HEK293T (cell line): ENCODE measurements around the gene STX16.
"Not testable (repeated sequence)": the region's sequence is repeated elsewhere in the genome, so short reads cannot be mapped to it uniquely, and the experiment has no call there.

Experiments
- CTCF ChIA-PET: fragments of 350-600 bp; formaldehyde crosslinking; extraction: SDS; loops from one replicate; lab custom pipeline; 2021; ENCODE audit warnings: antibody characterized with exemption, inconsistent platforms; lab: Yijun Ruan, JAX
- POLR2A ChIA-PET: fragments of 350-600 bp; formaldehyde crosslinking; extraction: SDS; loops from one replicate; lab custom pipeline; 2020; ENCODE audit warnings: antibody characterized with exemption, inconsistent platforms; lab: Yijun Ruan, JAX
- DNase-seq: peaks from one replicate; pipeline ENCODE4 v3.0.0; 2012; ENCODE audit warnings: mixed read lengths; ENCODE audit errors: extremely low spot score
- ARNT ChIP-seq: fragments of 450-650 bp; IDR thresholded peaks from 2 replicates; pipeline ENCODE4 v1.6.1; 2017; ENCODE audit warnings: mild to moderate bottlenecking
- BHLHE40 ChIP-seq: fragments of 450-650 bp; IDR thresholded peaks from 2 replicates; pipeline ENCODE4 v1.6.1; 2016; ENCODE audit warnings: mild to moderate bottlenecking, moderate library complexity, borderline replicate concordance
- CTBP1 ChIP-seq: fragments of 450-650 bp; IDR thresholded peaks from 2 replicates; pipeline ENCODE4 v1.6.1; 2016; ENCODE audit warnings: borderline replicate concordance
- ELF4 ChIP-seq: fragments of 450-650 bp; IDR thresholded peaks from 2 replicates; pipeline ENCODE4 v1.6.1; 2017; ENCODE audit warnings: antibody characterized with exemption
- FOXA1 ChIP-seq: fragments of 450-650 bp; IDR thresholded peaks from 2 replicates; pipeline ENCODE4 v1.6.1; 2016; ENCODE audit warnings: mild to moderate bottlenecking
- FOXK2 ChIP-seq: fragments of 450-650 bp; IDR thresholded peaks from 2 replicates; pipeline ENCODE4 v1.6.1; 2016; ENCODE audit warnings: mild to moderate bottlenecking
- FOXM1 ChIP-seq: fragments of 450-650 bp; IDR thresholded peaks from 2 replicates; pipeline ENCODE4 v1.6.1; 2017; ENCODE audit warnings: mild to moderate bottlenecking, borderline replicate concordance
- HDGF ChIP-seq: fragments of 450-650 bp; IDR thresholded peaks from 2 replicates; pipeline ENCODE4 v1.6.1; 2017; ENCODE audit warnings: antibody characterized with exemption, borderline replicate concordance
- L3MBTL2 ChIP-seq: fragments of 450-650 bp; conservative IDR thresholded peaks from 2 replicates; pipeline ENCODE4 v1.6.1; 2016; ENCODE audit warnings: mild to moderate bottlenecking
- LEF1 ChIP-seq: fragments of 450-650 bp; IDR thresholded peaks from 2 replicates; pipeline ENCODE4 v1.6.1; 2017; ENCODE audit warnings: mild to moderate bottlenecking, borderline replicate concordance
- NFRKB ChIP-seq: fragments of 450-650 bp; IDR thresholded peaks from 2 replicates; pipeline ENCODE4 v1.6.1; 2016; ENCODE audit warnings: mild to moderate bottlenecking, moderate library complexity
- SP1 ChIP-seq: fragments of 450-650 bp; IDR thresholded peaks from 2 replicates; pipeline ENCODE4 v1.6.1; 2017
- SUZ12 ChIP-seq: fragments of 450-650 bp; IDR thresholded peaks from 2 replicates; pipeline ENCODE4 v1.6.1; 2016; ENCODE audit warnings: mild to moderate bottlenecking
- TARDBP ChIP-seq: fragments of 450-650 bp; IDR thresholded peaks from 2 replicates; pipeline ENCODE4 v1.6.1; 2016
- ZNF384 ChIP-seq: fragments of 450-650 bp; IDR thresholded peaks from 2 replicates; pipeline ENCODE4 v1.6.1; 2016
- TF ChIP-seq, protein P1 (sequence below): fragments of 450-650 bp; IDR thresholded peaks from 2 replicates; pipeline ENCODE4 v1.6.1; 2016

The STX16 gene

DNA sequence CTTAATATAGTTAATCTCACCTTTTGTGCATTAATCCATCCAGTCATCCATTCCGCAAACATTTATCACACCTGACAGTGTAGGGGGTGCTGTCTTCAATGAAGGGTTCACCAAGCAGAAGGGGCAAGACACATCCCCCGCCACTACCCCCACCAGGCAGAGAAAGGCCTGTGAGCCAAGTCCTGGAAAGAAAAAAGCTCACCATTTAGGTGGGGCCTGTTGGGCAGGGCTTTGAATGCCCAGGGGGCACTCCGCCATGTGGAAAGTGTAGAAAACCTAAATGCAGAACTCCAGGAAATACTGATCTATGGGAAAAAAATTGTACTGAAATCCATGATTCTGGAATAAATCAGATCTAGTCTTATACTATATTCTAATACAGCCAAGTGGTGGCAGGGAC, 4.8 kb upstream of the STX16 start:
- no peak for TF ChIP-seq NFRKB
- TF ChIP-seq FOXA1: no peak
- TF ChIP-seq HDGF: no peak
- TF ChIP-seq TARDBP: no peak
- no peak for TF ChIP-seq FOXM1
- TF ChIP-seq ZNF384: no peak
- no peak for TF ChIP-seq L3MBTL2
- no peak for TF ChIP-seq SP1
- no peak for TF ChIP-seq LEF1
- TF ChIP-seq SUZ12: no peak
- no peak for TF ChIP-seq ARNT
- TF ChIP-seq, protein P1, sequence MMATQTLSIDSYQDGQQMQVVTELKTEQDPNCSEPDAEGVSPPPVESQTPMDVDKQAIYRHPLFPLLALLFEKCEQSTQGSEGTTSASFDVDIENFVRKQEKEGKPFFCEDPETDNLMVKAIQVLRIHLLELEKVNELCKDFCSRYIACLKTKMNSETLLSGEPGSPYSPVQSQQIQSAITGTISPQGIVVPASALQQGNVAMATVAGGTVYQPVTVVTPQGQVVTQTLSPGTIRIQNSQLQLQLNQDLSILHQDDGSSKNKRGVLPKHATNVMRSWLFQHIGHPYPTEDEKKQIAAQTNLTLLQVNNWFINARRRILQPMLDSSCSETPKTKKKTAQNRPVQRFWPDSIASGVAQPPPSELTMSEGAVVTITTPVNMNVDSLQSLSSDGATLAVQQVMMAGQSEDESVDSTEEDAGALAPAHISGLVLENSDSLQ: no peak
- ChIA-PET CTCF (interaction anchor here (1.0 kb wide), 1 partner anchor 164 kb away, joined by 4 read pairs; no protein-coding TSS in a partner anchor), POLR2A (no interaction called here)
- DNase-seq: no peak

DNA sequence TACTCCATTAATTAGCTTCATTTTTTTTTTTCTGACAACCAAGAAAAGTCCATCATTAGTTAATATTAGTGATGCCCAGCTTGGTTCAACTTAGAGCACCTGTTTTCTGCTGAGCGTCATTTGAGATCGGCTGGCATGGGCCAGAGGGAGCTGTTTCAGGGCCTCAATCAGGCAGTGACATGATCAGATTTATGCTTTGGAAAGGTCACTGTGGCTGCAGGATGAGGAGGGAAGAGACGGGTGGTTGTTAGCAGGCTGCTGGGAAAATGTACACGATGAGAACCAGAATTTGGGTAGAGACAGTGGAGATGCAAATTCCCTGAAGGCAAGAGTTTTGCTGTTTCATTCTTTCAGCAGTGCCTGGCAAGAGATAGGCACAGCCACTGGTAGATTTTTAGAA, 4.4 kb upstream of the STX16 start:
- no peak for DNase-seq
- no peak for TF ChIP-seq FOXK2
- no peak for TF ChIP-seq ELF4
- TF ChIP-seq BHLHE40: no peak
- TF ChIP-seq NFRKB: no peak
- no peak for TF ChIP-seq L3MBTL2
- TF ChIP-seq ARNT: no peak
- no peak for TF ChIP-seq LEF1
- TF ChIP-seq CTBP1: no peak
- no peak for TF ChIP-seq HDGF
- no peak for TF ChIP-seq SP1
- ChIA-PET POLR2A (no interaction called here), CTCF (interaction anchor here (1.0 kb wide), 1 partner anchor 165 kb away, joined by 4 read pairs; no protein-coding TSS in a partner anchor)

DNA sequence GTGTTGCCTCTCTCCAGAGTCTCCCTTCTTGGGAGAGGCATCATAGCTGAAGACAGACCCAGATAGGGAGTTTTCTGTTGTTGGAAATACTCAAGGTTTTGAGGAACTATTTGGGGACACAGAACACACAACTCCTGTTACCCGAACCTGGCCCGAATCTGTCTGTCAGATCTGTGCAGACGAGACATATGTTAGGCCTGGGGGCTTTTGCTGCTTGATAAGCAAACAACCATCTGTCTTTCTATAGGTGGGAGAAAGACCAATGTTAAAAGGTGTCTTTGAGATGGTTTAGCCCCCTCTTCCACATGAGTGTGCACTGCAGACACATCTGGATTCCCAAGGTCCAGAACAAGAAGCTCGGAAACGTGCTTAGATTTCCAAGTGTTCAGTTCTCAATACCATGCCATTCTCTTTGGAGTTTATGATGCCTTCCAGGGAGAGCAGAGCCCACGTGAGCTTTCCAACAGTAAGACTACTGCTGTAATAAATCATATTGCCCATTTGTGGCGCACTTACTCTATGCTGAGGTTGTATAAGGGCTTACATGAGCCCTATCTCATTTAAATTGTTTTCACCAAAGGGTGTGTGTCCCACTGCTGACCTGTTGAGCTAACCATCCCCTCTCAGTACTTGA, 3.8 kb upstream of the STX16 start:
- ChIA-PET POLR2A (no interaction called here), CTCF (interaction anchor here (1.0 to 1.7 kb wide), 2 partner anchors 165 to 166 kb away, joined by 4 read pairs; no protein-coding TSS in a partner anchor)
- no peak for DNase-seq
- TF ChIP-seq LEF1: no peak
- no peak for TF ChIP-seq ZNF384
- TF ChIP-seq, protein P1: no peak
- no peak for TF ChIP-seq ELF4
- TF ChIP-seq TARDBP: no peak
- TF ChIP-seq CTBP1: no peak
- no peak for TF ChIP-seq ARNT

DNA sequence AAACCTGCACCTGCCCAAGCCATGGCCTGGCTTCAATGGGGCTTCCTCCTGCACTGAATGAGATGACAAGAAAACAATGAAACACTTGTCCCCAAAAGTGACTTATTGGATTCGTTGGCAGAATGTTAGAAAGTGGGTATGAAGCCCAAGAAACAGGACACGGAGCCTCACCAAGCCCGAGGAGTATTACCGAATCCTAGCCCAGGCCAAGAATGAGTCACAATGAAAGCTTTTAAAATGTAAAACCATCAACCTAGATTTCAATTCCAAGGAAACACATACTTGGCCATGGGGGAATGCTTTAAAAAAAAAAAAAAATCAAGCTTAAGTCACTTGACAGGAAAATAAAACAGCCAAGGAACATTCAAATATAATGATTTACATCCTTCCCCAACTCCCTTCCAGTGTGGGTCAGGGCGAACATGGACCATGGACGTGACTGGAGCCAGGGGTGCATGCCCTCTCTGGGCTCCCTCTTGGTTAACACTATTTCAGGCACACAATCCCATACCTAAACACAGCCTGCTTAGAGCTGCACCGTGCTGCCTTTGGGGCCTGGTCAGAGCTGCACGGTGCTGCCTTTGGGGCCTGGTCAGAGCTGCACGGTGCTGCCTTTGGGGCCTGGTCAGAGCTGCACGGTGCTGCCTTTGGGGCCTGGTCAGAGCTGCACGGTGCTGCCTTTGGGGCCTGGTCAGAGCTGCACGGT, 3.1 kb upstream of the STX16 start:
- POLR2A ChIA-PET: no interaction called here
- CTCF ChIA-PET: interaction anchor here (0.6 to 1.7 kb wide), 2 partner anchors 9 to 166 kb away, joined by 4 read pairs; no protein-coding TSS in a partner anchor
- no peak for DNase-seq
- TF ChIP-seq FOXA1 (no peak), FOXM1 (no peak), LEF1 (no peak), SUZ12 (no peak), HDGF (no peak), L3MBTL2 (no peak), NFRKB (no peak), ZNF384 (no peak), SP1 (no peak), TARDBP (no peak), ELF4 (no peak), ARNT (no peak), BHLHE40 (no peak), CTBP1 (no peak), FOXK2 (no peak)
- TF ChIP-seq, protein P1: no peak

DNA sequence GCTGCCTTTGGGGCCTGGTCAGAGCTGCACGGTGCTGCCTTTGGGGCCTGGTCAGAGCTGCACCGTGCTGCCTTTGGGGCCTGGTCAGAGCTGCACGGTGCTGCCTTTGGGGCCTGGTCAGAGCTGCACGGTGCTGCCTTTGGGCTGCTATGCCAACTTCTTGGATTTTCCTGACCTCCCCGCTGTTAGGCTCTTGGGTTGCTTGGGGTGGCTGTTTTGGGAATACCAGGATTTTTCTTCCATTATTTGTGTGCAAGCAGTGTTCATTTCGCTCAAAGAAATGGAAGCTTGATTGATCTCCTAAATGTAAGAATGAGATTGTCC, 2.6 kb upstream of the STX16 start:
- not testable (repeated sequence) for DNase-seq
- CTCF ChIA-PET: interaction anchor here (0.6 to 1.7 kb wide), 2 partner anchors 8 to 167 kb away, joined by 4 read pairs; no protein-coding TSS in a partner anchor

DNA sequence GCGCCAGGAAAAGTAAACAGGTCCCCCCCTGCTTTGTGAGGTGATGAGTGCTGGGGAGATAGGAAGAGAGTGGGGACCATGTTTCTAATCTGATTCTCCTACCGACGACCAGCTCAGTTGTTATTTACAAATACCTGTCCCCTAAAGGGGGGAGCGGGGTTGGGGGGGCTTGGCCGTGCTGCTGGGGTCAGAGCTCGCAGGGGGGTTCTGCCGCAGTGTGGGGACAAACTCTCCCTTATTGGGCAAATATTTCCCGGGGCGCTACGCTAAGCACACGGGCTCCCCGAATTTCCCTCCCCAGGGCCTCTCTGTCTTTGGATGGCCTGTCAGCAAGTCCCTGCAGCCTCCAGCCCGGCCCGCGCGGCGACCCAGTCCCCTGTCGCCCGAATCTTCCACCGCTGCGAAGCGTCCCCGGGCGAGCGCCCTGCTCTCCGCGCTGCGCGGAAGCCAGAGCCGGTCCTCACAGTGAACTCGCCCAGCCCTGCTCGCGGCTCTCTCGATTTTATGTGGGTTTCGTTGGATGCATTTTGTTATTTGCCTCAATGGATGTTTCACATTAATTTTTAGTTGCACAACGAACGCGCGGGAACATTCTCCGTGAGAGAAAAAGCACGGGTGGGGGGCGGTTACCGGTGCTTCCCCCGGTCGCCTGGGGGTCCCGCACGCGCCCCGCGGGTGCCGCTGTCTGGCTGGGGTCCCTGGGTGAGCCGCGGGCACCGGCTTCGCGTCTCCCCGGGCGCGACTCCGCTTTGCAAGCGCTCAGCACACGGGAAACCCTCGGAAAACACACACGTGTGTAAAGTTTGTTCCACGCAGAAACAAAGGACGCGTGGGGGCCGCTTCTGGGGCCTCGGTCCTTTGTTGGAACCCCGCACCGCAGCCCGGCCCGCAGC, 1.5 kb upstream of the STX16 start:
- ChIA-PET POLR2A (no interaction called here), CTCF (interaction anchor here (1.7 kb wide), 1 partner anchor 168 kb away, joined by 4 read pairs; no protein-coding TSS in a partner anchor)
- TF ChIP-seq SP1: no peak
- TF ChIP-seq ELF4: no peak
- TF ChIP-seq FOXM1: no peak
- no peak for TF ChIP-seq BHLHE40
- no peak for TF ChIP-seq FOXK2
- TF ChIP-seq SUZ12: no peak
- TF ChIP-seq ZNF384: no peak
- no peak for TF ChIP-seq CTBP1
- DNase-seq: no peak

More for the DNA sequence above, 2.6 kb upstream of the STX16 start:
- POLR2A ChIA-PET: not testable (repeated sequence)
